ENCODE measurements around the gene CPSF4L. TPM values are rescaled to one million over a fixed set of nuclear protein-coding genes. Genes with fewer than 3 reads are reported as not detected.
A peak's percentile ranks its signal among the peaks of the same experiment; 100 is the strongest.
"Not testable (repeated sequence)": the region's sequence is repeated elsewhere in the genome, so short reads cannot be mapped to it uniquely, and the experiment has no call there.

Gene CPSF4L, protein sequence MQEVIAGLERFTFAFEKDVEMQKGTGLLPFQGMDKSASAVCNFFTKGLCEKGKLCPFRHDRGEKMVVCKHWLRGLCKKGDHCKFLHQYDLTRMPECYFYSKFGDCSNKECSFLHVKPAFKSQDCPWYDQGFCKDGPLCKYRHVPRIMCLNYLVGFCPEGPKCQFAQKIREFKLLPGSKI
- total RNA-seq (2014; rRNA removed; shearing (Covaris generic); ENCODE audit: low replicate concordance): not detected in 2 replicates

DNA sequence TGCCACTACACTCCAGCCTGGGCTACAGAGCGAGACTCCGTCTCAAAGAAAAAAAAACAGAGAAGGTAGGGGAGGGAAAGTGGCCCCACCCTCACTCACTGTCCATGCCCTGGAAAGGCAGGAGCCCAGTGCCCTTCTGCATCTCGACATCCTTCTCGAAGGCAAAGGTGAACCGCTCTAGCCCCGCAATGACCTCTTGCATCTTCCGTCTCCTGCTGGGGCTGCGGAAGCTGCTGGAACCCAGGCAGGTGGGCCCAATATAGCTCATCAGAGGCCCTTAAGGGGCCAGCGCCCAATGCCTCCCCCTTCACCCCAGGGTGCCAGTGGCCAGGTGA, at the start of gene CPSF4L:
Gene CPSF4L, minus strand, starts transcription at position 264 of the 335 bp plus-strand sequence. Its CDS starts 62 bp downstream, at position 202.
- no peak for DNase-seq
- Histone ChIP-seq H3K4me3 (no peak within 1 kb of the TSS), H3K9me3 (no peaks in the 10 kb centered on the region), H3K27me3 (no peaks in the 10 kb centered on the region), H3K36me3 (no peaks in the 10 kb centered on the region)

DNA sequence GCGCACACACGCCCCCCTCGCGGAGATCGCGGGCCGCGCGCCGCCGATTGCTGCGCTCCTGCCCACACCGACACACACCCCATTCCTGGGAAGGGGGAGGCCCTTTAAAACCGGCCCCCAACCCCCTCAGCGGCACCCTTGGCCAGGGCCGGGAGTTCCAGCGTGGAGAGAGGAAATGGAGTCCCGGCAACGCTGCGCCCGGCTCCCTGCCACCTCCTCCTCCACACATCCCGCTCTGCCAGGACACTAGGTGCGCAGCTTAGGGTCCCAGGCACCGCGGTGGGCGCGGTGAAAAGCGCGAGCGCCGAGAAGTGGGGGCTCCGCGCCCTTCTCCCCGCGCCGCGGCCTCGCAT, 49.7 kb upstream of the CPSF4L start:
- Histone ChIP-seq H3K4me3 (peak overlapping the region; percentile 91), H3K36me3 (peaks cover 28% of the 10 kb centered on the region), H3K27me3 (no peaks in the 10 kb centered on the region), H3K9me3 (no peaks in the 10 kb centered on the region)
- DNase-seq: peak; percentile 68

DNA sequence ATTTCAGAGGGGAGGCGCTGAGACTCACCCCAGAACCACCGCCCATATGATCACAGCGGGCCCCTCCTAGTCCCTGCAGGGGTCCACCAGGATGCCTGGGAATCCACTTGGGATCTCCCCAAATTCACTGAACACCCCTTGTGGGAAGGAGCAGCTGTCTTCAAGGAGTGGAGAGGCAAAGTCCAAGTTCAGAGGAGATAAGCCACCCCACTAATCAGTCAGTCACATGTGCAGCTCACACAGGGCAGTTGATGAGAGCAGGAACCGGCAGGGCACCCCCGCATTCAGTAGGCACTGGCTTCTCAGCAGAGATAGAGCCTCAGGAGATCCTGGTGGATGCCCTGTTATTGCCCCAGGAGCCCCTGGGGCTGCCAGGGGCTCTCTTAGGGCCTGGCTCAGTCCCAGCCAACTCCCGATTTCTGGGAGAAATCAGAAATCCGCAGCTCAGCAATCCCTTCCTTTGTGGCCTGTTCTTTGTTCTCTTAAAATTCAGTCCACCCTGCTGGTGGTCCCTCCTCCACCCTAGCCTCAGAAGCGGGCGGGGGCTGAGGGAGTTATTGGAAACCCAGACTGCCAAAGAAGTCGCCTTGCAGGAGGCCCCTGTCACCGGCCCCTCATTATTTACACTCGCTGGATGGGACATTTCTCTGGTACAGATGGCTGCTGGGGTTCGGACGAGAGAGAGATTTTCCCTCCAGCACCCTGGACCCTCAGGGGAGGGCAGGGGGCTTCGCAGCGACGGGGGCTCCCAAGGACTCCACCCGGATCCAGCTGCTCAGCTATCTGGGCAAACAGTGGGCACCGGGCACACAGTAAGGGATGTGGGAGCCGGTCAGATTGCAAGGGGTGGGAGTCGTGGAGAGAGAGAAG, 48.3 kb upstream of the CPSF4L start:
- peak overlapping the region; percentile 91 for H3K4me3 ChIP-seq
- H3K27me3 ChIP-seq: no peaks in the 10 kb centered on the region
- DNase-seq: peak; percentile 23
- peaks cover 37% of the 10 kb centered on the region for H3K36me3 ChIP-seq
- no peaks in the 10 kb centered on the region for H3K9me3 ChIP-seq

DNA sequence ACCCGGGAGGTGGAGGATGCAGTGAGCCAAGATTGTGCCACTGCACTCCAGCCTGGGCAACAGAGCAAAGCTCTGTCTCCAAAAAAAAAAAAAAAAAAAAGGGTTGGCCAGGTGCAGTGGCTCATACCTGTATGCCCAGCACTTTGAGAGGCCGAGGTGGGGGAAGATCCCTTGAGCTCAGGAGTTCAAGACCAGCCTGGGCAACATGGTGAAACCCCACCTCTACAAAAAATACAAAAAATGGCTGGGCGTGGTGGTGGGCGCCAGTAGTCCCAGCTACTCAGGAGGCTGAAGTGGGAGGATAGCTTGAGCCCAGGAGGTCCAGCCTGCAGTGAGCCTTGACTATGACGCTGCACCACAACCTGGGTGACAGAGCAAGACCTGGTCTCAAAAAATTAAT, 47.3 kb upstream of the CPSF4L start:
- not testable (repeated sequence) for H3K4me3 ChIP-seq, H3K27me3 ChIP-seq, H3K9me3 ChIP-seq, DNase-seq
- H3K36me3 ChIP-seq: peaks cover 37% of the 10 kb centered on the region

DNA sequence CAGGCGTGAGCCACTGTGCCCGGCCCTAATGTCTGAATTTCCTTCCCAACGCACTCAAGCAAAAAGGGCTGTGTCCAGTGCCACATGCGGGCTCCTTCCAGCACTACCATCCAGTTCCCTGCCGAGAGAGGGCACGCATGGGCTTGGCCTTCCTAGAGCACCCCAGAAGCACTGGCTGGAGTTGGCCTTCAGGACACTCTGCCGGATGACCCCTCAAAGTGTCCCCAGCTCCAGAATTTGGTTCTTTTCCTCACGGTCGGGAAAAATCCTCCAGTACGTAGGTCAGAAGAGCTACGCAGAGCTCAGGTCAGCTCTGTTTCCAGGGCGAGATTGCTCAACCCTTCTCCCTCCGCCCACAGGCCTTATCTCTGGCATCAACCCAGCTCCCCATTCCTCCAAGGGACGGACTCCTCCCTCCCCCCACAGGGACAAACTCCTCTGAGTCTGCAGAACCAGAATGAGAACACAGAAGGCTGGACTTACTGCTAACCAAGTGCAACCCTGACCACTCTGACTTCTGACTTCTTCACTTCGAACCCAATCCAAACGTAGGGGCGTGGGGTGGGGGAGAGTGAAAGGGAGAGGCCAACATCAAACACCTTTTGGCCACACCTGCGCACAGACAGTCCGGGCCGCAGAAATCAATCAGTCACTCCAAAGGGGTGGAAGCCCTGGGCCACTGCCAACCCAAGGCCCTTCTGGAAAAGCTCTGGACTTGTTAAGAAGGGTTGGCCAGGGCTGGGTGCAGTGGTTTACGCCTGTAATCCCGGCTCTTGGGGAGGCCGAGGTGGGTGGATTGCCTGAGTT, 46.5 kb upstream of the CPSF4L start:
- peaks cover 38% of the 10 kb centered on the region for H3K36me3 ChIP-seq
- H3K4me3 ChIP-seq: no peak overlapping the region
- no peaks in the 10 kb centered on the region for H3K27me3 ChIP-seq
- no peaks in the 10 kb centered on the region for H3K9me3 ChIP-seq
- DNase-seq: peak; percentile 32

DNA sequence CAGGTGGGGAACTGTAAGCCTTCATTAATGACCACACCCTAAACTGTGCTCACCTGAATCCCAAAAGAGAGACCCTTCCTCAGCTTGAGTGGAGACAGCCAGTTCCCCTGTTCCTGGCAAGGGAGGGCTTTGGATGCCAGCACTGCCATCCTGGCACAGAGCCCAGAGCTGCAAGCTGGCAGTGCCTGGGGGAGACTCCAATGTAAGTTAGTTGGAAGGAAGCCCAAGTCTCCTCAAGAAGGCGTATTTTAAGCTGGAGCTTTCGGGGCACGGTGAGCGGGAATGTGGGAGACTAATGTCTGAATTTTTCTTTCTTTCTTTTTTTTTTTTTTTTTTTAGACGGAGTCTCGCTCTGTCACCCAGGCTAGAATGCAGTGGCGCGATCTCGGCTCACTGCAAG, 45.5 kb upstream of the CPSF4L start:
- no peaks in the 10 kb centered on the region for H3K9me3 ChIP-seq
- peaks cover 41% of the 10 kb centered on the region for H3K36me3 ChIP-seq
- H3K4me3 ChIP-seq: no peak overlapping the region
- no peaks in the 10 kb centered on the region for H3K27me3 ChIP-seq
- DNase-seq: peak; percentile 55

DNA sequence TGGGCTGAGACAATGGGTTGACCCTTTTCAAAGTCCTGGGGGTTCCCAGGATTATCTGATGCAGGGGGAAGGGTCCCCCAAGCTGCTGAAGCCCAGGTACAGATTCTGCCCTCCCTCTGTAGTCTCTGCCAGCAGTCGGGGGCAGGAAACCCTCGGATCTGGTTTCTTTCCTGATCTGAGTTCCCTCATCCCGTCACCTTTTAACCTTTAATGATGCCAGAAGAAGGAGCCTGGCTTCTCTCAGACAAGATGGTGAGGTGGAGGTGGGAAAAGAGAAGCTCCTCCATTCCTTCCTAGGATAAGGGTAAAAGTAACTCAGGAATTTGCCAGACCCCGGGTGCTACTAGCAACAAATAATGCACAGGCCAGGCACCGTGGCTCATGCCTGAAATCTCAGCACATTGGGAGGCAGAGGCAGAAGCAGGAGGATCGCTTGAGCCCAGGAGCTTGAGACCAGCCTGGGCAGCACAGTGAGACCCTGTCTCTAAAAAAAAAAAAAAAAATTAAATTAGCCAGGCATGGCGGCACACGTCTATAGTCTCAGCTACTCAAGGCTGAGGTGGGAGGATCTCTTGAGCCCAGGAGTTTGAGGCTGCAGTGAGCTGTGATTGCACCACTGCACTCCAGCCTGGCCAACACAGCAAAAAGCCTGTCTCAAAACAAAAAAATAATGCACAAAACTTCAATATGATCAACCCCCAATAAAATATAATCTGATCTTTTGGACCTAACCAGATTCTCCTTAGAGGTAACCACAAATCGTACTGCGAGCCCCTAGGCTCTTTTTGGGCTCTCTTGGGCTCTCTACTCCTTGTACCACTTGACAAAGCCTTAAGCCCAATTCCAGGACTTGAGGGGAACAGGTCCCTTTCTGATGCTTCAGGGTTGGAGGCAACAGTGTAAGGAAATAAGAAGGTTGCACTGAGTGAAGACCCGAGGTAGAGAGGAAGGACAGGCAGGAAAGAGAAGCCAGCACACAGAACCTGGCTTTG, 44.5 kb upstream of the CPSF4L start:
- no peaks in the 10 kb centered on the region for H3K27me3 ChIP-seq
- H3K4me3 ChIP-seq: peak overlapping the region; percentile 36
- no peaks in the 10 kb centered on the region for H3K9me3 ChIP-seq
- H3K36me3 ChIP-seq: peaks cover 48% of the 10 kb centered on the region
- DNase-seq: no peak

DNA sequence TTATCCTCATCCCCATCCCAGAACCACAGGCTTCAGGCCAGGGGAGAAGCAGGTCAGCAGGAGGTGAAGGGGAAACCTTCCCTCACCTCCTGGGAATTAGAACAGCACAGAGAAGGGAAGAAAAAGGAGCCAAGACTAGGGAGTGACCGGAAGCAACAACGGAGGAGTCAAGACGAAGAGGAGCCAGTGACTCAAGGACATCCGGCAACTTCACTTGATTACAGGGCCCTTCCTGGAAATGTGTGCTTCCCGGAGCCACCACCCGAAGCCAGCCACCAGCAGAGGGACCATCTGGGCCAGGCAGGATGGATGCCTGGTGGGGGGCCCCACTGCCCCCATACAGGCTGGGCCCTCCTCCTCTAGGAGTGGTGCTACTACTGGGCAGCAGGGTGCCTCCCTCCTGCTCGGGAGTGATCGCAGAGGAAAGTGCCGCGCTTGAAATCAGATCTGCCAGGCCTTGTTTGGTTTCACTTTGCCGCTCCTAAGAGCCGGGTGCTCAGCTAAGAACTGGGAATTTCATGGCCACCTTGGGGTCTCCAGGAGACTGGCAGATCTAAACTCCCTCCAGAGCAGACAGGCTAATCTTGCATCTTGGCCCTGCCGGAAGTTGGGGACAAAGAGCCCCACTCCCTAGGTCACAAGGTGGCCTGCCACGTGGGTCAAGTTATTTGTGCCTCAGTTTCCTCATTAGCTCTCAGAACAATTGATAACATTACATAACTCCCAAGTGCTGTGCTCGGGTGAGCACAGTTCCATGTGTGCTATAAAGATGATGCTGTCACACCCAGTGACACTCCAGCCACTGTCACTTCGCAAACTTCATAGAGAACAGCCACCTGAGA, 43.5 kb upstream of the CPSF4L start:
- Histone ChIP-seq H3K27me3 (no peaks in the 10 kb centered on the region), H3K9me3 (no peaks in the 10 kb centered on the region), H3K36me3 (peaks cover 47% of the 10 kb centered on the region), H3K4me3 (peak overlapping the region; percentile 36)
- DNase-seq: peak; percentile 96

DNA sequence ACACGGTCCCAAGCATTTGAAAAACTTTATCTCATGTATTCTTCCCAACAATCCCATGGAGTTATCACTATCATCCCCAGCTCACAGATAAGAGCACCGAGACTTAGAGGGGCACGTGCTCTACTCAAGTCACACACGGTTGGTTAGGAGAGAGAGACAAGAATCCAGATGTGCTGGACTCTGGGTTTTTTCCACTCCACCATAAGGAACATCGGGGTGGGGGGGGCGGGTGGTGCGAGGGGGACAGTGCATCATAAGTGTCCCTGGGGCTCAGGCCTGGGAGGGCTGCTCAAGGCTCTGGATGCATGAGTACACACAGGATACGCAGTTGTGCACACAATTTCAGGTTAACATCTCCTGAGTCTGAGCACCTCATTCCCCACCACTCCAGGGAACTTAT, 42.8 kb upstream of the CPSF4L start:
- DNase-seq: no peak
- H3K9me3 ChIP-seq: no peaks in the 10 kb centered on the region
- H3K4me3 ChIP-seq: no peak overlapping the region
- peaks cover 46% of the 10 kb centered on the region for H3K36me3 ChIP-seq
- H3K27me3 ChIP-seq: no peaks in the 10 kb centered on the region

DNA sequence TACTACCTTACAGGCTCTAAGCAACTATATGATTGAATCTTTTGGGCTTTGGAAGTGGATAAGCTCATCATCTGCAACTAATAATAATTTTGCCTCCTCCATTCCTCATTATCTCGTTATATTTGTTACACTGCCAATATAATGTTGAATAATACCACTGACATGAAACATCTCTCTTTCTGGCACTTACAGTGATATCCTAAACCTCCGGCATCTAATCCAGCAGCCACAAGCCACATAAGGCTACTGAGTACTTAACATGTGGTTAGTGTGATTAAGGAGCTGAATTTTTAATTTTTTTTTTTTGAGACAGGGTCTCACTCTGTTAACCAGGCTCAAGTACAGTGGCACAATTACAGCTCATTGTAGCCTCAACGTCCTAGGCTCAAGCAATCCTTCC, 40.5 kb upstream of the CPSF4L start:
- H3K4me3 ChIP-seq: no peak overlapping the region
- no peaks in the 10 kb centered on the region for H3K27me3 ChIP-seq
- H3K36me3 ChIP-seq: peaks cover 39% of the 10 kb centered on the region
- H3K9me3 ChIP-seq: no peaks in the 10 kb centered on the region
- peak; percentile 65 for DNase-seq

DNA sequence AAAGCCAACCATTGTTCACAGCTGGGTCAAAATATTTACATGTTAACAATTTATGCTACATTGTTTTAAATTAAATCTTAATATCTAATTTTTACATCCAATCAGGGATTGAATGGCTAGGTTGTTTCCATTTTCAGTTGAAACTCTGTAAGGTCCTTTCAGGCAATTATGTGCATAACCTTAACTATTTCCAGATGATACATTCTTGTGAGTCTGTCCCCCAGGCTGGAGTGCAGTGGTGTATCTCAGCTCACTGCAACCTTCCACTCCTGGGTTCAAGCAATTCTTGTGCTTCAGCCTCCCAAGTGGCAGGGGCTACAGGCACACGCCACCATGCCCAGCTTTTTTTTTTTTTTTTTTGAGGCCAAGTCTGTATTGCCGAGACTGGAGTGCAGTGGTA, 39.7 kb upstream of the CPSF4L start:
- DNase-seq: no peak
- Histone ChIP-seq H3K36me3 (peaks cover 32% of the 10 kb centered on the region), H3K4me3 (no peak overlapping the region), H3K27me3 (no peaks in the 10 kb centered on the region), H3K9me3 (no peaks in the 10 kb centered on the region)

DNA sequence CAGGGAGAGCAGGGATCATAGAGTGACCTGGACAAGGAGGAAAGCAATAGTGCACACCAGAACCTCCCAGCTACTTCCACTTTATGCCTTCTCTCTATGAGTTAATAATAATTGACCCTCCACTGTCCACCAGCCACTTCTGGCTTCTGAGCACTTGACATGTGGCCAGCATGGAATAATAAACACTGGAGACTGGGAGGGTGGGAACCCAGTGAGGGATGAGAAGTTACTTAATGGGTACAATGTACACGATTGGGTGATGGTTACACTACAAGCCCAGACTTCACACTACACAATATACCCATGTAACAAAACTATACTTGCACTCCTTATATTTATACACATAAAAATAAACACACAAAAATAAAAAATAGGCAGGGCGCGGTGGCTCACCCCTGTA, 38.7 kb upstream of the CPSF4L start:
- no peak for DNase-seq
- H3K36me3 ChIP-seq: peaks cover 29% of the 10 kb centered on the region
- H3K27me3 ChIP-seq: no peaks in the 10 kb centered on the region
- H3K9me3 ChIP-seq: no peaks in the 10 kb centered on the region
- no peak overlapping the region for H3K4me3 ChIP-seq

DNA sequence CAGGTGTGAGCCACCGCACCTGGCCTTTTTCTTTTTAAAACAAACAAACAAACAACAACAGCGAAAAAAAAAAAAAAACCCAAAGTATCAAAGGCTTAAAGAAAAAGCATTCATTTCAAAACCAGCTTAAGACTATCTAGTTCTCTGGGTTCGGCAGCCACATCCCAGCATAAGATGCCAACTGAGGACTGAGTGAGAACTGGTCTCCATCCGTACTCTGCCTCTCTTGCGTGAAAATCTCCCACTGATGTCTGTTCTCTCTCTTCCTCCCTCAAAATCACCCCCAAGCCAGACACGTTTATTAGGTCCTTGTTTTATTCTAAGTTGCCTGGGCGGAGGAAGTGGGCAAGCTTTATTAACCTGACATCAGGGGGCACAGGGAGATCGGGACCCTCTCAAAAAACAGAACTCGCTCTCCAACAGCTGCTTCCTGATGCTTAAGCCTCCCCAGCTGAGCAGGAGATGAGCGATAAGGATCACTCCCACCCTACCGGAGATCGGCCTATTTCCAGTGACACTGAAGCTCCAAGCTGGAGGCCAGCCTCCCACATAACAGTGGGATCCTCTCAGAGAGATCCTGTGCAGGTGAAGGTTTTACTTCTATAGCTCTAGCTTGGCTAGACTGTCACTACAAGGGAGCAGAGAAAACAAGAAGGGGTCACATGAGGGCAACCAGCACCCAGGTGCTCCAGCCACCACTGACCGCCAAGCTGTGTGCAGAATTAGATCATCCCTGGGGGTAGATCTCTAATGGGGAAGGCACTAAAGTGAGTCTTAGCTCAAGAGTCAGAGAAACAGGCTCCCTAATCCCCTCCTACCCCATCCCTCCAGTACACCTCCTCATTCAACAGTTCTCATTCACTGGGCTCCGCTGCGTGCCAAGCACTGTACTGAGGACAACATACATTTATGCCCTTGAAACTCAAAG, 36.5 kb upstream of the CPSF4L start:
- no peak for DNase-seq
- Histone ChIP-seq H3K27me3 (no peaks in the 10 kb centered on the region), H3K36me3 (peaks cover 35% of the 10 kb centered on the region), H3K9me3 (no peaks in the 10 kb centered on the region), H3K4me3 (no peak overlapping the region)

DNA sequence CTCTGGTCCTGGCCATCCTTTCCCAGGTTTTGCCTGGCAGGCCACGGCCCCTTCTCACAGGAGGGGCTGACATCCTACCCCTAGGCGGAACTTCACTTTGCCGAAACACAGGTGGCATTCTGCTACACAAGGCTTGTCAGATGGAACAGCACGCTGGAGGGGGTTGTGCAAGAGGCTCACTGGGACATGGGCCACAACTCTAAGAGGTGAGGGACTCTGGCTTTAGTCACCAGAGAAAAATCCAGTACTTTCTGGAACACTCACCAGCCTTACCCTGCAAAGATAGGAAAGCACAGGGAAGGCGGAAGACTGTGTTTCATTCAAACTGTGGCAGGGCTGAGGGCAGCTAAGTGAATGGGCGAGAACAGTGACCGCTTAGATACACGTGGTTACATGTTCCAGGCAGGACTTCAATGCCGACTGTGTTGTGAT, 31.8 kb upstream of the CPSF4L start:
- Histone ChIP-seq H3K4me3 (no peak overlapping the region), H3K27me3 (no peaks in the 10 kb centered on the region), H3K36me3 (peaks cover 36% of the 10 kb centered on the region), H3K9me3 (no peaks in the 10 kb centered on the region)
- DNase-seq: peak; percentile 57

DNA sequence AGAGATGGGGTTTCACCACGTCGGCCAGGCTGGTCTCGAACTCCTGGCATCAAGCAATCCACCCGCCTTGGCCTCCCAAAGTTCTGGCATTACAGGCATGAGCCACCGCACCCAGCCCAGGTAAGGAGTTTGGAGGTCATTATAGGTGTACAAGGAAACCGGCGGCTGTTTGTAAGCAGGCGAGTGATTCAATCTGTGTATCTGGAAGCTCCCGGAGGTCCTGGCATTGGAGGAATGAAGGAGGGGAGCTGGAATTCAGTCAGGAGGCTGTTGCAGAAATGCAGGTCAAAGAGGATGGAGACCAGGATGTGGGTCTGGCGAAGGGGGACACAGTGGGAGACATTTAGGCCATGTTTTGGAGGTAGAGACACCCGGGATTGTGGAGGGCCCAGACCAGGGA, 31.4 kb upstream of the CPSF4L start:
- Histone ChIP-seq H3K9me3 (no peaks in the 10 kb centered on the region), H3K4me3 (no peak overlapping the region), H3K27me3 (no peaks in the 10 kb centered on the region), H3K36me3 (peaks cover 32% of the 10 kb centered on the region)
- no peak for DNase-seq

Measured in MG63 (cell line).